Astrocyte (in vitro differentiated cells and primary cell): ENCODE results near the gene FAM13A. TPM values are rescaled to one million over a fixed set of nuclear protein-coding genes. Genes with fewer than 3 reads are reported as not detected.
A peak's percentile ranks its signal among the peaks of the same experiment; 100 is the strongest.

Experiments used
- DNase-seq: peaks from one replicate; pipeline ENCODE4 v3.0.0-alpha.2; 2010; ENCODE audit warnings: low read depth
- FAIRE-seq: peaks from 2 replicates; lab custom pipeline; 2011; peaks lifted over from hg19 to GRCh38; lab: Jason Lieb, UNC
- H2AFZ ChIP-seq: 2 replicates; pipeline ENCODE4 v1.6.0; 2012; ENCODE audit warnings: low read depth, low read length, inconsistent platforms
- H3K27ac ChIP-seq: 2 replicates; pipeline ENCODE4 v1.5.1; 2011; ENCODE audit warnings: low read depth, low read length, inconsistent platforms
- H3K27me3 ChIP-seq: 2 replicates; pipeline ENCODE4 v1.6.0; 2011; ENCODE audit warnings: low read length, inconsistent platforms; ENCODE audit not compliant: insufficient read depth
- H3K36me3 ChIP-seq: 2 replicates; pipeline ENCODE4 v1.5.1; 2011; ENCODE audit warnings: low read length, inconsistent platforms; ENCODE audit not compliant: insufficient read depth
- H3K4me1 ChIP-seq: 2 replicates; pipeline ENCODE4 v1.5.1; 2011; ENCODE audit warnings: low read length, inconsistent platforms; ENCODE audit not compliant: insufficient read depth
- H3K4me2 ChIP-seq: 2 replicates; pipeline ENCODE4 v1.6.0; 2012; ENCODE audit warnings: low read length, inconsistent platforms
- H3K4me3 ChIP-seq: 2 replicates; pipeline ENCODE4 v1.5.1; 2011; ENCODE audit warnings: low read depth, mild to moderate bottlenecking, low read length, inconsistent platforms; ENCODE audit not compliant: insufficient read depth
- H3K79me2 ChIP-seq: 2 replicates; pipeline ENCODE4 v1.6.0; 2012; ENCODE audit warnings: mild to moderate bottlenecking, low read length, inconsistent platforms; ENCODE audit not compliant: insufficient read depth
- H3K9ac ChIP-seq: 2 replicates; pipeline ENCODE4 v1.6.0; 2012; ENCODE audit warnings: mild to moderate bottlenecking, low read length, inconsistent platforms
- H3K9me3 ChIP-seq: 2 replicates; pipeline ENCODE4 v1.5.1; 2012; ENCODE audit warnings: low read depth, mild to moderate bottlenecking, low read length, inconsistent platforms; ENCODE audit not compliant: insufficient read depth
- H4K20me1 ChIP-seq: 2 replicates; pipeline ENCODE4 v1.6.0; 2012; ENCODE audit warnings: low read length, inconsistent platforms; ENCODE audit not compliant: insufficient read depth
- H3K27ac Mint-ChIP-seq: one replicate; pipeline ENCODE4 v1.8.0; 2021; ENCODE audit warnings: mild to moderate bottlenecking, mixed read lengths; ENCODE audit not compliant: unreplicated experiment
- H3K27me3 Mint-ChIP-seq: one replicate; pipeline ENCODE4 v1.8.0; 2021; ENCODE audit warnings: low read depth, mixed read lengths; ENCODE audit not compliant: unreplicated experiment
- H3K36me3 Mint-ChIP-seq: one replicate; pipeline ENCODE4 v1.8.0; 2021; ENCODE audit warnings: low read depth, mixed read lengths; ENCODE audit not compliant: unreplicated experiment
- H3K4me1 Mint-ChIP-seq: one replicate; pipeline ENCODE4 v1.8.0; 2021; ENCODE audit warnings: low read depth, mixed read lengths; ENCODE audit not compliant: unreplicated experiment
- H3K4me3 Mint-ChIP-seq: one replicate; pipeline ENCODE4 v1.8.0; 2021; ENCODE audit warnings: mild to moderate bottlenecking, moderate library complexity, mixed read lengths; ENCODE audit not compliant: unreplicated experiment
- H3K9me3 Mint-ChIP-seq: one replicate; pipeline ENCODE4 v1.8.0; 2021; ENCODE audit warnings: mild to moderate bottlenecking, mixed read lengths; ENCODE audit not compliant: unreplicated experiment
- CTCF ChIP-seq: IDR thresholded peaks from 2 replicates; pipeline ENCODE4 v1.5.1; 2011; ENCODE audit warnings: low read depth, mild to moderate bottlenecking, inconsistent platforms, low read length, moderate library complexity; ENCODE audit not compliant: insufficient read depth
- EZH2 ChIP-seq: IDR thresholded peaks from 2 replicates; pipeline ENCODE4 v1.6.1; 2012; ENCODE audit warnings: mild to moderate bottlenecking, low read length, inconsistent platforms; ENCODE audit not compliant: insufficient read depth
- total RNA-seq: library from RNA; stranded (reverse); gene quantifications from 2 replicates; pipeline ENCODE4 v1.2.1, GENCODE V29; 2021

Gene FAM13A
- total RNA-seq, 1 donor from 2014 or later: 12.0 TPM

- DNase-seq (peak; percentile 93), FAIRE-seq (peak; percentile 84)
- Mint-ChIP-seq H3K4me3 (no peak overlapping the region), H3K27ac (peak overlapping the region; percentile 90), H3K36me3 (peaks cover 12% of the 10 kb centered on the region), H3K27me3 (no peaks in the 10 kb centered on the region), H3K4me1 (peaks cover 29% of the 10 kb centered on the region), H3K9me3 (no peaks in the 10 kb centered on the region)
- Histone ChIP-seq H3K27ac (peak overlapping the region; percentile 83), H3K9ac (peak overlapping the region; percentile 38), H3K9me3 (no peaks in the 10 kb centered on the region), H4K20me1 (no peaks in the 10 kb centered on the region), H3K79me2 (no peaks in the 10 kb centered on the region), H3K4me3 (no peak overlapping the region), H3K27me3 (no peaks in the 10 kb centered on the region), H3K4me1 (peaks cover 15% of the 10 kb centered on the region), H3K4me2 (peak overlapping the region; percentile 40), H3K36me3 (peaks cover 10% of the 10 kb centered on the region), H2AFZ (no peak overlapping the region)
- TF ChIP-seq EZH2 (no peak), CTCF (no peak)
These were observed 313.3 kb downstream of the FAM13A start for GRCh38 chr4:88743696-88744095.

GRCh38 chr4:88742561-88742960 lies 314.4 kb downstream of the FAM13A start:
- H3K36me3 ChIP-seq: peaks cover 6% of the 10 kb centered on the region
- no peaks in the 10 kb centered on the region for H4K20me1 ChIP-seq
- peak overlapping the region; percentile 90 for H3K27ac Mint-ChIP-seq
- no peak overlapping the region for H3K4me2 ChIP-seq
- peaks cover 6% of the 10 kb centered on the region for H3K36me3 Mint-ChIP-seq
- no peak overlapping the region for H3K9ac ChIP-seq
- H3K4me3 ChIP-seq: no peak overlapping the region
- H3K27ac ChIP-seq: no peak overlapping the region
- no peaks in the 10 kb centered on the region for H3K27me3 Mint-ChIP-seq
- peaks cover 15% of the 10 kb centered on the region for H3K4me1 ChIP-seq
- no peaks in the 10 kb centered on the region for H3K27me3 ChIP-seq
- DNase-seq: peak; percentile 36
- no peaks in the 10 kb centered on the region for H3K9me3 ChIP-seq
- H2AFZ ChIP-seq: no peak overlapping the region
- H3K4me3 Mint-ChIP-seq: no peak overlapping the region
- peaks cover 32% of the 10 kb centered on the region for H3K4me1 Mint-ChIP-seq
- no peak for TF ChIP-seq CTCF
- no peak for TF ChIP-seq EZH2
- H3K79me2 ChIP-seq: no peaks in the 10 kb centered on the region
- no peaks in the 10 kb centered on the region for H3K9me3 Mint-ChIP-seq
- no peak for FAIRE-seq

GRCh38 chr4:88738180-88738579 lies 318.8 kb downstream of the FAM13A start:
- Histone ChIP-seq H3K36me3 (no peaks in the 10 kb centered on the region), H3K4me2 (no peak overlapping the region), H3K4me1 (peaks cover 3% of the 10 kb centered on the region), H3K9me3 (no peaks in the 10 kb centered on the region), H2AFZ (no peak overlapping the region), H3K27me3 (no peaks in the 10 kb centered on the region), H3K79me2 (no peaks in the 10 kb centered on the region), H3K27ac (no peak overlapping the region), H4K20me1 (no peaks in the 10 kb centered on the region), H3K9ac (no peak overlapping the region), H3K4me3 (no peak overlapping the region)
- Mint-ChIP-seq H3K27me3 (no peaks in the 10 kb centered on the region), H3K27ac (no peak overlapping the region), H3K4me1 (peaks cover 15% of the 10 kb centered on the region), H3K4me3 (no peak overlapping the region), H3K36me3 (peaks cover 3% of the 10 kb centered on the region), H3K9me3 (no peaks in the 10 kb centered on the region)
- FAIRE-seq: no peak
- TF ChIP-seq EZH2 (no peak), CTCF (no peak)
- DNase-seq: no peak
